Body of pancreas (tissue), 4 donors: Measurements from ENCODE around the gene CCDC106.

Experiments
- CTCF ChIP-seq, 7 experiments: fragments of 450-650 bp in 4 of 7; fragments of 200-600 bp in 3 of 7; sonication (generic) in 3 of 7; IDR thresholded peaks; one replicate each; pipeline ENCODE4 v1.5.1; 2016 to 2019; ENCODE audit warnings: antibody characterized with exemption in 7 of 7
- POLR2A ChIP-seq, 3 donors: fragments of 450-650 bp; IDR thresholded peaks; one replicate each; pipeline ENCODE4 v1.6.1; 2016; ENCODE audit warnings: antibody characterized with exemption in 3 of 3, mild to moderate bottlenecking in 2 of 3

GRCh38 chr19:55605637-55606470 lies 42.2 kb upstream of the CCDC106 start, which contains the start of gene ZNF865:
- TF ChIP-seq CTCF (IDR thresholded peaks at IDR 0.05) (peak; percentile 42 to 90 (median 71)), POLR2A (IDR thresholded peaks at IDR 0.05) (peak in 1 of 3 donors; percentile 11)
